H1 (cell line): ENCODE data around the gene PRMT2. TPM values are rescaled to one million over a fixed set of nuclear protein-coding genes. Genes with fewer than 3 reads are reported as not detected.

ENCODE experiments used
- CTCF ChIA-PET: fragments of 300-600 bp; sonication (Branson Sonifier 250); formaldehyde crosslinking; loops from one replicate; lab custom pipeline; 2021; ENCODE audit not compliant: partially characterized antibody; lab: Charles Lee
- POLR2A ChIA-PET: fragments of 300-600 bp; sonication (Branson Sonifier 250); formaldehyde crosslinking; loops from one replicate; lab custom pipeline; 2021; ENCODE audit warnings: inconsistent platforms; ENCODE audit not compliant: partially characterized antibody; lab: Charles Lee
- DNase-seq, 2 experiments: peaks; one replicate each; pipeline versions ENCODE4 v3.0.0 to v3.0.0-alpha.2; 2010 to 2022; ENCODE audit warnings: low spot score in 2 of 2, low read depth in 1 of 2, mixed read lengths in 1 of 2
- FAIRE-seq: peaks from 2 replicates; lab custom pipeline; 2011; peaks lifted over from hg19 to GRCh38; lab: Jason Lieb, UNC
- H2AFZ ChIP-seq: 2 replicates; pipeline ENCODE4 v1.8.1; 2012; ENCODE audit warnings: low read length, inconsistent platforms
- H2AK5ac ChIP-seq: 2 replicates; pipeline ENCODE4 v1.6.1; 2013; ENCODE audit warnings: low read depth, low read length
- H2BK120ac ChIP-seq: replicated peaks from 2 replicates; pipeline ENCODE3; 2013; ENCODE audit warnings: low read depth, low read length, inconsistent platforms
- H2BK12ac ChIP-seq: 2 replicates; pipeline ENCODE4 v1.6.1; 2013; ENCODE audit warnings: low read depth, low read length
- H2BK15ac ChIP-seq: 2 replicates; pipeline ENCODE4 v1.6.1; 2013; ENCODE audit warnings: low read length
- H2BK20ac ChIP-seq: 2 replicates; pipeline ENCODE4 v1.6.1; 2013; ENCODE audit warnings: low read length
- H2BK5ac ChIP-seq: 2 replicates; pipeline ENCODE4 v1.6.1; 2013; ENCODE audit warnings: low read depth, low read length
- H3K14ac ChIP-seq: 2 replicates; pipeline ENCODE4 v1.6.1; 2013; ENCODE audit warnings: inconsistent platforms; ENCODE audit not compliant: insufficient read length
- H3K18ac ChIP-seq: 2 replicates; pipeline ENCODE4 v1.6.1; 2013; ENCODE audit warnings: low read length; ENCODE audit errors: extremely low read depth
- H3K23ac ChIP-seq: 2 replicates; pipeline ENCODE4 v1.6.1; 2013; ENCODE audit warnings: inconsistent platforms; ENCODE audit not compliant: insufficient read length
- H3K23me2 ChIP-seq: 2 replicates; pipeline ENCODE4 v1.6.1; 2013; ENCODE audit warnings: low read depth, low read length
- H3K27ac ChIP-seq: 2 replicates; pipeline ENCODE4 v1.6.1; 2011; ENCODE audit warnings: low read depth, low read length, inconsistent platforms
- H3K27me3 ChIP-seq, 4 experiments: replicated peaks in 1 of 4; 1 replicate in 1 of 4; 2 replicates in 3 of 4; pipeline versions ENCODE4 v1.6.1 to v1.8.1; 2011 to 2013; ENCODE audit warnings: low read length in 3 of 4, mild to moderate bottlenecking in 3 of 4, inconsistent platforms in 2 of 4, mixed read lengths in 2 of 4, moderate library complexity in 1 of 4; ENCODE audit not compliant: control insufficient read depth in 3 of 4, insufficient read depth in 3 of 4; ENCODE audit errors: extremely low read depth in 1 of 4
- H3K36me3 ChIP-seq, 4 experiments: 2 replicates each; pipeline versions ENCODE4 v1.6.1 to v1.8.1; 2011 to 2013; ENCODE audit warnings: mild to moderate bottlenecking in 4 of 4, low read length in 3 of 4, moderate library complexity in 2 of 4, control low read depth in 1 of 4, inconsistent platforms in 1 of 4; ENCODE audit not compliant: insufficient read depth in 4 of 4, control insufficient read depth in 2 of 4
- H3K4ac ChIP-seq: replicated peaks from 2 replicates; pipeline ENCODE3; 2013; ENCODE audit warnings: low read length, low read depth, mixed read lengths, inconsistent platforms; ENCODE audit not compliant: insufficient read length
- H3K4me1 ChIP-seq, 4 experiments: replicated peaks in 1 of 4; 1 replicate in 1 of 4; 2 replicates in 3 of 4; pipeline versions ENCODE4 v1.6.1 to v1.8.1; 2011 to 2013; ENCODE audit warnings: low read length in 3 of 4, inconsistent platforms in 2 of 4, mixed read lengths in 1 of 4; ENCODE audit not compliant: insufficient read depth in 4 of 4, control insufficient read depth in 3 of 4
- H3K4me2 ChIP-seq, 2 experiments: 2 replicates each; pipeline versions ENCODE4 v1.6.1 to v1.8.1; 2011 to 2013; ENCODE audit warnings: low read depth in 2 of 2, low read length in 2 of 2, control low read depth in 1 of 2, inconsistent platforms in 1 of 2, mild to moderate bottlenecking in 1 of 2; ENCODE audit not compliant: insufficient read depth in 1 of 2
- H3K4me3 ChIP-seq, 4 experiments: fragments of 200-600, 300-600 bp in 1 of 4; sonication (generic), shearing (Covaris generic), sonication (Bioruptor Twin) in 1 of 4; 2 replicates each; pipeline versions ENCODE4 v1.5.1 to v1.8.1; 2011 to 2016; ENCODE audit warnings: low read length in 4 of 4, low read depth in 3 of 4, control low read depth in 2 of 4, inconsistent platforms in 2 of 4, mild to moderate bottlenecking in 2 of 4, mixed read lengths in 1 of 4, moderate library complexity in 1 of 4; ENCODE audit not compliant: insufficient read depth in 2 of 4; ENCODE audit errors: extremely low read depth in 1 of 4
- H3K56ac ChIP-seq: replicated peaks from 2 replicates; pipeline ENCODE3; 2013; ENCODE audit warnings: low read depth, mild to moderate bottlenecking, mixed read lengths, low read length, inconsistent platforms; ENCODE audit not compliant: insufficient read length
- H3K79me1 ChIP-seq: 2 replicates; pipeline ENCODE4 v1.6.1; 2013; ENCODE audit warnings: low read depth, low read length, control low read depth
- H3K79me2 ChIP-seq, 2 experiments: 2 replicates each; pipeline versions ENCODE4 v1.6.1 to v1.8.1; 2012 to 2013; ENCODE audit warnings: low read length in 2 of 2, mild to moderate bottlenecking in 2 of 2, inconsistent platforms in 1 of 2; ENCODE audit not compliant: insufficient read depth in 2 of 2, control insufficient read depth in 1 of 2
- H3K9ac ChIP-seq, 4 experiments: replicated peaks in 1 of 4; 1 replicate in 1 of 4; 2 replicates in 3 of 4; pipeline versions ENCODE4 v1.6.1 to v1.8.1; 2011 to 2013; ENCODE audit warnings: low read depth in 3 of 4, low read length in 3 of 4, control low read depth in 2 of 4, mild to moderate bottlenecking in 2 of 4, moderate library complexity in 2 of 4, inconsistent platforms in 1 of 4; ENCODE audit errors: extremely low read depth in 1 of 4
- H3K9me3 ChIP-seq, 2 experiments: 2 replicates each; pipeline versions ENCODE4 v1.6.1 to v1.8.1; 2012 to 2013; ENCODE audit warnings: mild to moderate bottlenecking in 2 of 2, moderate library complexity in 2 of 2, control low read depth in 1 of 2, inconsistent platforms in 1 of 2, low read depth in 1 of 2, low read length in 1 of 2, mixed read lengths in 1 of 2; ENCODE audit not compliant: insufficient read depth in 2 of 2
- H4K20me1 ChIP-seq, 2 experiments: replicated peaks in 1 of 2; 2 replicates each; pipeline versions ENCODE3 to v1.8.1; 2011 to 2013; ENCODE audit warnings: inconsistent platforms in 2 of 2, low read length in 2 of 2, mild to moderate bottlenecking in 1 of 2; ENCODE audit not compliant: insufficient read depth in 2 of 2, control insufficient read depth in 1 of 2
- H4K5ac ChIP-seq: 2 replicates; pipeline ENCODE4 v1.6.1; 2013; ENCODE audit warnings: low read length, low read depth, mixed read lengths, inconsistent platforms; ENCODE audit not compliant: insufficient read length
- H4K8ac ChIP-seq: 2 replicates; pipeline ENCODE4 v1.8.0; 2013; ENCODE audit warnings: mild to moderate bottlenecking, moderate library complexity, low read length, inconsistent platforms; ENCODE audit not compliant: insufficient read depth; ENCODE audit errors: extremely low read depth
- H4K91ac ChIP-seq: replicated peaks from 2 replicates; pipeline ENCODE3; 2013; ENCODE audit warnings: low read length, mixed read lengths, inconsistent platforms; ENCODE audit not compliant: insufficient read length
- BCL11A ChIP-seq, 2 experiments: IDR thresholded peaks; one replicate each; pipeline ENCODE4 v1.6.1; 2011; ENCODE audit warnings: low read depth in 2 of 2, low read length in 2 of 2, mild to moderate bottlenecking in 2 of 2
- CHD2 ChIP-seq: IDR thresholded peaks from 2 replicates; pipeline ENCODE4 v1.6.1; 2012; ENCODE audit warnings: low read length, improper control_type of control experiment
- E2F6 ChIP-seq: IDR thresholded peaks from 2 replicates; pipeline ENCODE4 v1.6.1; 2012; ENCODE audit warnings: inconsistent platforms
- HDAC2 ChIP-seq, 2 experiments: fragments of 300-600 bp in 1 of 2; sonication (generic) in 1 of 2; IDR thresholded peaks; 2 replicates each; pipeline ENCODE4 v1.6.1; 2011 to 2012; ENCODE audit warnings: low read depth in 2 of 2, low read length in 2 of 2, mild to moderate bottlenecking in 2 of 2, moderate library complexity in 2 of 2, borderline replicate concordance in 1 of 2, inconsistent platforms in 1 of 2
- KDM5A ChIP-seq: fragments of 200-600 bp; IDR thresholded peaks from 2 replicates; pipeline ENCODE4 v1.7.1; 2012; ENCODE audit warnings: mild to moderate bottlenecking, low read length, inconsistent platforms, mixed read lengths
- POU5F1 ChIP-seq: IDR thresholded peaks from 2 replicates; pipeline ENCODE4 v1.6.1; 2011; ENCODE audit warnings: low read depth, mild to moderate bottlenecking, low read length, moderate library complexity
- RXRA ChIP-seq: IDR thresholded peaks from 2 replicates; pipeline ENCODE4 v1.6.1; 2011; ENCODE audit warnings: low read depth, mild to moderate bottlenecking, low read length, moderate library complexity; ENCODE audit not compliant: insufficient read depth
- WGBS, 2 experiments: shearing (Covaris generic) in 1 of 2; methylation state at CpG; one replicate each; pipeline versions ENCODE4 v1.1.6 to v1.1.7; 2013 to 2015; ENCODE audit warnings: low lambda C conversion rate in 2 of 2, mixed read lengths in 2 of 2, inconsistent platforms in 1 of 2, low coverage in 1 of 2, missing lambda C conversion rate in 1 of 2; ENCODE audit not compliant: insufficient replicate concordance in 2 of 2, insufficient coverage in 1 of 2, insufficient read length in 1 of 2; ENCODE audit errors: extremely low coverage in 1 of 2, missing lambda C conversion rate in 1 of 2; 5-methylcytosine and 5-hydroxymethylcytosine counted together
- polyA plus RNA-seq, 7 experiments: library from polyadenylated mRNA; depleted of rRNA in 3 of 7; stranded (reverse) in 5 of 7; unstranded in 2 of 7; fragments of >200 nt in 5 of 7; fragments of 200-250 nt in 2 of 7; gene quantifications; 1 replicate in 5 of 7; 2 replicates in 1 of 7; 4 replicates in 1 of 7; pipeline versions ENCODE4 v1.2.1 to v1.2.3, GENCODE V29; 2011 to 2013; ENCODE audit warnings: missing spikeins in 2 of 7, mixed read lengths in 2 of 7
- total RNA-seq: library from RNA; stranded (reverse); fragmentation: NEBNext Ultra II Directional; extraction: Animal tissue kit (Norgen Biotek cat#: 25700); gene quantifications from 2 replicates; pipeline ENCODE4 v1.2.1, GENCODE V29; 2021

PRMT2 gene
- total and polyA plus RNA-seq, 2 of the 8 experiments (the other 6 are each of a cell fraction or from before 2014, with no cell fraction given): 45.8 to 59.2 TPM

GRCh38 chr21:46664316-46664995, 29.0 kb downstream of the PRMT2 start:
- Histone ChIP-seq H3K27me3 (peaks cover 0 to 19% (median 14%) of the 10 kb centered on the region in 4 experiments; a peak in 6 of 7 replicates), H3K56ac (no peak overlapping the region), H3K14ac (no peak overlapping the region), H3K36me3 (no peaks in the 10 kb centered on the region; a peak in 1 of 8 replicates), H4K8ac (no peak overlapping the region), H4K20me1 (peaks cover 0 to 5% of the 10 kb centered on the region in 2 experiments), H4K91ac (no peak overlapping the region)
- no peak for DNase-seq
- TF ChIP-seq BCL11A (IDR thresholded peaks at IDR 0.05; ENCODE audit: low read depth in 2 of 2, low read length in 2 of 2): no peak
- TF ChIP-seq HDAC2 (IDR thresholded peaks at IDR 0.05; ENCODE audit: borderline replicate concordance in 1 of 2, low read depth in 2 of 2, low read length in 2 of 2): no peak
- TF ChIP-seq E2F6: no peak
- no peak for TF ChIP-seq POU5F1
- TF ChIP-seq KDM5A: no peak
- no peak for TF ChIP-seq CHD2
- no peak for TF ChIP-seq RXRA
- TF ChIP-seq, all 59 proteins: peak for 0
- no peak overlapping the region for H2AFZ ChIP-seq
- H3K4me1 ChIP-seq: peaks cover 0 to 3% (median 0%) of the 10 kb centered on the region in 4 experiments; a peak in 1 of 7 replicates
- H3K4ac ChIP-seq: no peak overlapping the region
- H3K9ac ChIP-seq: no peak overlapping the region
- WGBS, 2 experiments: 96% methylated on average over 24 of the region's 24 CpGs; no CpG with 5 or more reads in 1 of the 2 experiments
- H3K79me2 ChIP-seq: no peaks in the 10 kb centered on the region
- H3K23ac ChIP-seq: no peak overlapping the region
- CTCF ChIA-PET: interaction anchor here (0.7 to 1.1 kb wide), 2 partner anchors 11 kb away, joined by 3 read pairs; no protein-coding TSS in a partner anchor
- FAIRE-seq: no peak
- H2BK20ac ChIP-seq: no peak overlapping the region
- no peak overlapping the region for H3K4me2 ChIP-seq
- no peak overlapping the region for H3K4me3 ChIP-seq
- no peak overlapping the region for H2BK12ac ChIP-seq
- no peak overlapping the region for H4K5ac ChIP-seq
- H3K79me1 ChIP-seq: no peaks in the 10 kb centered on the region
- H2BK5ac ChIP-seq: no peak overlapping the region
- POLR2A ChIA-PET: no interaction called here
- H3K27ac ChIP-seq: no peak overlapping the region
- H3K9me3 ChIP-seq: no peaks in the 10 kb centered on the region
- H2BK120ac ChIP-seq: no peak overlapping the region
- H2BK15ac ChIP-seq: no peak overlapping the region
- H3K18ac ChIP-seq: no peak overlapping the region
- H2AK5ac ChIP-seq: no peak overlapping the region
- H3K23me2 ChIP-seq: peaks cover 9% of the 10 kb centered on the region
